ENCODE data around the gene NAA16. TPM values are rescaled to one million over a fixed set of nuclear protein-coding genes. Genes with fewer than 3 reads are reported as not detected.

Gene NAA16
- total RNA-seq, 1 experiment from 2014 or later = 9.8 TPM

GRCh38 chr13:41282129-41282571 is 28.9 kb upstream of the NAA16 start:
- TF ChIP-seq EZH2phosphoT487 (IDR thresholded peaks at IDR 0.05; ENCODE audit: borderline replicate concordance, low read length) (no peak), EZH2 (IDR thresholded peaks at IDR 0.05; ENCODE audit: low read length, unreplicated experiment) (no peak), CTCF (conservative IDR thresholded peaks at IDR 0.05; ENCODE audit: low read depth, low read length) (no peak)
- Histone ChIP-seq H3K4me2 (ENCODE audit: low read length) (no peak overlapping the region), H3K36me3 (ENCODE audit: low read depth, low read length) (no peaks in the 10 kb centered on the region), H2AFZ (ENCODE audit: low read length) (no peak overlapping the region), H3F3A (ENCODE audit: low read length, unreplicated experiment) (no peaks in the 10 kb centered on the region), H3K9ac (ENCODE audit: low read length) (no peak overlapping the region), H3K27ac (ENCODE audit: low read length) (no peak overlapping the region), H3K9me3 (ENCODE audit: low read length) (no peaks in the 10 kb centered on the region), H3K9me2 (replicated peaks; ENCODE audit: low read length) (no peaks in the 10 kb centered on the region), H3K79me2 (ENCODE audit: low read length) (no peaks in the 10 kb centered on the region), H3K4me1 (ENCODE audit: insufficient read depth, low read length) (peaks cover 12% of the 10 kb centered on the region), H3K27me3 (ENCODE audit: low read length) (no peaks in the 10 kb centered on the region), H3K4me3 (ENCODE audit: low read length) (no peak overlapping the region), H4K20me1 (ENCODE audit: low read length) (no peaks in the 10 kb centered on the region)
- BruUV-seq (replicated peaks) = no TSS peak
- intact Hi-C loops (cut with micrococcal nuclease) = no loop called here
- no peak for DNase-seq
- no peak for ATAC-seq
- CTCF ChIA-PET = no interaction called here
- POLR2A ChIA-PET (ENCODE audit: unreplicated experiment) = no interaction called here

GRCh38 chr13:41284512-41285288 is 26.4 kb upstream of the NAA16 start:
- H3K9me3 ChIP-seq (ENCODE audit: low read length) = no peaks in the 10 kb centered on the region
- no peaks in the 10 kb centered on the region for H3K9me2 ChIP-seq (replicated peaks; ENCODE audit: low read length)
- H3K36me3 ChIP-seq (ENCODE audit: low read depth, low read length) = no peaks in the 10 kb centered on the region
- peak; percentile 95 for DNase-seq
- TF ChIP-seq EZH2phosphoT487 (IDR thresholded peaks at IDR 0.05; ENCODE audit: borderline replicate concordance, low read length) = no peak
- TF ChIP-seq EZH2 (IDR thresholded peaks at IDR 0.05; ENCODE audit: low read length, unreplicated experiment) = no peak
- H3F3A ChIP-seq (ENCODE audit: low read length, unreplicated experiment) = no peaks in the 10 kb centered on the region
- H3K4me2 ChIP-seq (ENCODE audit: low read length) = peak overlapping the region; percentile 52
- H2AFZ ChIP-seq (ENCODE audit: low read length) = peak overlapping the region; percentile 46; the same call in 1 of the 2 replicates
- no peaks in the 10 kb centered on the region for H4K20me1 ChIP-seq (ENCODE audit: low read length)
- intact Hi-C loops (cut with micrococcal nuclease) = loop anchor here (1.0 kb wide), 2 partner anchors 27 to 220 kb away; partner anchors contain the start of gene NAA16
- no TSS peak for BruUV-seq (replicated peaks)
- H3K27ac ChIP-seq (ENCODE audit: low read length) = peak overlapping the region; percentile 96
- H3K4me1 ChIP-seq (ENCODE audit: insufficient read depth, low read length) = peaks cover 12% of the 10 kb centered on the region
- ATAC-seq = peak; percentile 97
- POLR2A ChIA-PET (ENCODE audit: unreplicated experiment) = interaction anchor here (0.5 to 0.6 kb wide), 2 partner anchors 10 to 11 kb away, joined by 3 read pairs; no protein-coding TSS in a partner anchor
- no peaks in the 10 kb centered on the region for H3K79me2 ChIP-seq (ENCODE audit: low read length)
- peak overlapping the region; percentile 47; the same call in 1 of the 2 replicates for H3K9ac ChIP-seq (ENCODE audit: low read length)
- CTCF ChIA-PET = no interaction called here
- no peaks in the 10 kb centered on the region for H3K27me3 ChIP-seq (ENCODE audit: low read length)
- H3K4me3 ChIP-seq (ENCODE audit: low read length) = no peak overlapping the region

- no TSS peak for BruUV-seq (replicated peaks)
- Histone ChIP-seq H3F3A (ENCODE audit: low read length, unreplicated experiment) (no peaks in the 10 kb centered on the region), H3K9ac (ENCODE audit: low read length) (no peak overlapping the region), H3K4me1 (ENCODE audit: insufficient read depth, low read length) (peaks cover 12% of the 10 kb centered on the region), H4K20me1 (ENCODE audit: low read length) (no peaks in the 10 kb centered on the region), H3K9me2 (replicated peaks; ENCODE audit: low read length) (no peaks in the 10 kb centered on the region), H2AFZ (ENCODE audit: low read length) (no peak overlapping the region), H3K79me2 (ENCODE audit: low read length) (no peaks in the 10 kb centered on the region), H3K36me3 (ENCODE audit: low read depth, low read length) (no peaks in the 10 kb centered on the region), H3K4me3 (ENCODE audit: low read length) (no peak overlapping the region), H3K9me3 (ENCODE audit: low read length) (no peaks in the 10 kb centered on the region), H3K27me3 (ENCODE audit: low read length) (no peaks in the 10 kb centered on the region), H3K27ac (ENCODE audit: low read length) (peak overlapping the region; percentile 96; the same call in 1 of the 2 replicates), H3K4me2 (ENCODE audit: low read length) (no peak overlapping the region)
- ChIA-PET POLR2A (ENCODE audit: unreplicated experiment) (no interaction called here), CTCF (no interaction called here)
- TF ChIP-seq EZH2 (IDR thresholded peaks at IDR 0.05; ENCODE audit: low read length, unreplicated experiment) = no peak
- TF ChIP-seq EZH2phosphoT487 (IDR thresholded peaks at IDR 0.05; ENCODE audit: borderline replicate concordance, low read length) = no peak
- TF ChIP-seq CTCF (conservative IDR thresholded peaks at IDR 0.05; ENCODE audit: low read depth, low read length) = no peak
- ATAC-seq (no peak), DNase-seq (no peak)
- intact Hi-C loops (cut with micrococcal nuclease) = no loop called here
Observed at GRCh38 chr13:41286370-41286769, 24.7 kb upstream of the NAA16 start.
